Measurements from ENCODE around the gene GP9.
"Not testable (repeated sequence)": the region's sequence is repeated elsewhere in the genome, so short reads cannot be mapped to it uniquely, and the experiment has no call there.

GP9 gene

GRCh38 chr3:129052675-129053074, 7.9 kb upstream of the GP9 start:
- no peak for FAIRE-seq

GRCh38 chr3:129054605-129055104, 5.9 kb upstream of the GP9 start:
- no peak for FAIRE-seq

GRCh38 chr3:129056451-129057173, 4.0 kb upstream of the GP9 start:
- FAIRE-seq, result no peak

DNA sequence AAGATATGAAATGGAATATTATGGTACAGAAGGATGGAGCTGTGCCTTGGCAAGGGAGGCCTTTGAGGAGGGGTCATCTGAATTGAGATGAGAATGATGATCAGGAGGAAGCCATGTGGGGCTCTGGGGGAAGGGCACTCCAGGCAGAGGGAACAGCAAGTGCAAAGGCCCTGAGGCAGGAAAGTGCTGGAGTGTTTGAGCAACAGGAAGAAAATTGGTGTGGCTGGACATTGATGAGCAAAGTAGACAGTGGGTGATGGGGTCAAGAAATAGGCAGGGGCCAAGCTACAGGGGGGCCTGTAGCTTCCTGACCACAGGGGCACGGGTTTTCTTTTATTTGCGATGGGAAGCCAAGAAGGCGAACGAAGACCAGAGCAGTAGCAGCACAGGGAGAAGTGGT, 3.3 kb upstream of the GP9 start:
- no peak for FAIRE-seq

- FAIRE-seq, result no peak
These were observed 2.0 kb upstream of the GP9 start for GRCh38 chr3:129058441-129059200.

DNA sequence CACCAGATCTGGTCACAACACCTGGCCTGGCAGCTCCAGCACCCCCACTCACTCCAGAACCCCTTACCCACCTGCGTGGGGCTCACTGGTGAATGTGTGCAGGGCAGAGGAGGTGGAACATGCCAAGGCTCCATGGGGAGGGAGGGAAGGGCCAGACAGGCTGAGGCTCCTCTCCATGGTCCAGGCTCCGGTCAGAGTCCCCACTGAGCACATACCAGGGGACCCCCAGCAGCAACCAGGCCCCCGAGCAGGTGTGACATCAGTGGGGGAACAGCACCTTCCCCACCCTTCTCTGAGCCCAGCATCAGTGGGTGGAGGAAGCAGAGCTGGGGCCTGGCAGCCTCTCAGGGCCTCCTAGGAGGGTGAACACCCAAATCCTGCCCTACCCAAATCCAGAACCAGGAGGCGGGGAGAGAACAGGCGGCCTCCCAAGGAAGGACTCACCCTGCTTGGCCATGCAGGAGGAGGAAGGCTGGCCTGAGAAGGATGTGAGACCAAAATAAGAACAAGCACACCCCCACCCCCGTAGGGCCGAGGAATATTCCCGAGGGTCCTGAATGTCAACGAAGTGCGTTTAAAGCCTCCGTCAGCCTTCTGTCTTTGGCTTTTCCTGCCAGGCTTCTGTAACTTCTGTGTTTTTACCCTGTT, 1.1 kb upstream of the GP9 start:
- FAIRE-seq, result no peak

DNA sequence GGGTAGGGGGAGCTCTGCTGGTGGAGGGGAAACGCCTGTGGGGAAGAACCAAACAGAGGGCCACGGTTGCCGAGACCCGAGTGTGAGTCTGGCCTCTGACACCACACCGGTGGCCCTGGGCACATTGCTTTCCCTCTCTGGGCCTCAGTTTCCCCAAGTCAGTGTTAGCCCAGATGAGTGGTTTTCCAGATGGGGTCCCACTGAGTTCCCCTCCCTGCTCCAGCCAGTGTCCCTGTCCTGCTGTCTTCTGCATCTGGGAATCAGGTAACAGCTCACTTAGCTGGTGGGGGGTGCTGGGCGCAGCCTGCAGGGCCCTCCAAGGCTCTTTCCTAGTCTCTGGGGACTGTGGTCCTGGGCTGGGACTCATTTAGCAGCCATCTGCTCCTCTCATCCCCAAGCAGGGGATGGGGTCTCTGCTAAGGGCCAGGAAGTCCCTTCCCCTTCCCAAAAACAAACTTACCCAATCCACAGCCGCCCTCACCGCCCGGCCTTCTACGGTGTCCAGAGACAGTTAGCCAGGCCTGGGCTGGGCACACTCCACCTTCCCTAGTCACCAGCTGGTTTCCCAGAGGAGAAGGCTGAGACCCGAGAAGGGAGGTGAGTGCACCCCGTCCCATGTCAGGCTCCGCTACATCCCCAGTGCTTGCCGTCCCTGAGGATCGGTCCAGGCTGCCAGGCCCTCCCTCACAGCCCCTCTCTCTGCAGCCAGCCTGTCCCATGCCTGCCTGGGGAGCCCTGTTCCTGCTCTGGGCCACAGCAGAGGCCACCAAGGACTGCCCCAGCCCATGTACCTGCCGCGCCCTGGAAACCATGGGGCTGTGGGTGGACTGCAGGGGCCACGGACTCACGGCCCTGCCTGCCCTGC, 676 bp downstream of the GP9 start:
- FAIRE-seq, result no peak

DNA sequence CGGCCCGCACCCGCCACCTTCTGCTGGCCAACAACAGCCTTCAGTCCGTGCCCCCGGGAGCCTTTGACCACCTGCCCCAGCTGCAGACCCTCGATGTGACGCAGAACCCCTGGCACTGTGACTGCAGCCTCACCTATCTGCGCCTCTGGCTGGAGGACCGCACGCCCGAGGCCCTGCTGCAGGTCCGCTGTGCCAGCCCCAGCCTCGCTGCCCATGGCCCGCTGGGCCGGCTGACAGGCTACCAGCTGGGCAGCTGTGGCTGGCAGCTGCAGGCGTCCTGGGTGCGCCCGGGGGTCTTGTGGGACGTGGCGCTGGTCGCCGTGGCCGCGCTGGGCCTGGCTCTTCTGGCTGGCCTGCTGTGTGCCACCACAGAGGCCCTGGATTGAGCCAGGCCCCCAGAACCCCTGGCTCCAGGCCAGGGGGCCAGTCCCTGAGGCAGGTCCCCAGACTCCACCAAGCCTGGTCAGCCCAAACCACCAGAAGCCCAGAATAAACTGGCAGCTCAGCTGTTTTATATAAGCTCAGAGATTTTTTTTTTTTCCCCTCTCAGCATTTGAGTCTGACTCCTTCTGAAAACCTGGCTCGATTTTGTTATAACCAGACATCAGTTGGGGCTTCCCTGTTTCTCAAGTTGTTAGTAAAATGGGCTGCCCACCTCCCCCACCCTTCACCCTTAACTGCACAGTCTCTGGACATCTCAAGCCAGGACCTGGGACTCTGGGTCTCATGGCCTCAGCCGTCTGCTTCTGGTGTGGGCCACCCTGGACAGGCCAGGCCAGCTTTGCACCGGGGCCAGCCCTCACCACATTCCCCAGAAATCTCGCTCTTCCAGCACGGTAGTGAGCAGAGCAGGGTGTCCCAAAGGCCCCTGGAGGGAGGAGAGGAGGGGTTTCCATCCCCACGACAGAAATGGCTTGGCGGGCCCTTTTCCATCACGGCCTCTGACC, 1.6 kb downstream of the GP9 start:
- no peak for FAIRE-seq

GRCh38 chr3:129063091-129063640, 2.6 kb downstream of the GP9 start:
- no peak for FAIRE-seq

DNA sequence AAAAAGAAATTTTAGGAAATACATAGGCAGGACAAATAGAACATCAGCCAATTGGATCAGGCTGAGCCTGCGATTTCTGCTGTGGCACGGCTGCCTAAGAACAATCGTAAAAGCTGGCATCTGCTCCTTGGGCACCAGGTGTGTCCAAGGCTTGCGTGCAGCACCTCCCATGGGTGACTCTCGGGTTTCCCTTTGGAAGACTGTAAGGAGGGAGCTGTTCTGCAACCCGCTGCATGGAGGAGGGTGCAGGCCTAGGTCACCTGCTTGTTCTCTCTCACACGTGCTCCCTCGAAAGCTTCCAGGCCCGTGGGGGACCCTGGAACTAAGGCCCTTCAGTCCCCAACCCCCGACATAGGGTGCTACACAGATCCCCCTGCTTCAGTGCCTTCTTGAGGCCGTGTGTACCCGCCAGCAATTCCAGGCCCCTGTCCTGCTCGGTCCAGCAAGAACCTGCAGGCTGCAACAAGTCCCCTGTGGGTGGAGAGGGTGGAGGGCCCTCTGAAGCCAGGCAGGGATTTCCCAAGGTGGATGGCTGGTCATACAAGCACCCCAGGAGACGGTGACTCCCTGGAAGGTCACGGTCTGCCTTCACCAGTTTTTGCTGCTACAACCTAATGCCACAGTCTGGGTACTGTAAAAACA, 3.4 kb downstream of the GP9 start:
- no peak for FAIRE-seq

- FAIRE-seq, result no peak
These were observed 4.6 kb downstream of the GP9 start for GRCh38 chr3:129065016-129065719.

GRCh38 chr3:129065720-129066073, 5.1 kb downstream of the GP9 start:
- no peak for FAIRE-seq

DNA sequence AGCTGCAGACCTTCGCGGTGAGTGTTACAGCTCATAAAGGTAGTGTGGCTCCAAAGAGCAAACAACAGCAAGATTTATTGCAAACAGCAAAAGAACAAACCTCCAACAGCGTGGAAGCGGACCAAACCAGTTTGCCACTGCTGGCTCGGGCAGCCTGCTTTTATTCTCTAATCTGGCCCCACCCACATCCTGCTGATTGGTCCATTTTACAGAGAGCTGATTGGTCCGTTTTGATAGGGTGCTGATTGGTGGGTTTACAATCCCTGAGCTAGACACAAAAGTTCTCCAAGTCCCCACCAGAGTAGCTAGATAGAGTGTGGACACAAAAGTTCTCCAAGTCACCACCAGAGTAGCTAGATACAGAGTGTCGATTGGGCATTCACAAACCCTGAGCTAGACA, 7.1 kb downstream of the GP9 start:
- not testable (repeated sequence) for FAIRE-seq

DNA sequence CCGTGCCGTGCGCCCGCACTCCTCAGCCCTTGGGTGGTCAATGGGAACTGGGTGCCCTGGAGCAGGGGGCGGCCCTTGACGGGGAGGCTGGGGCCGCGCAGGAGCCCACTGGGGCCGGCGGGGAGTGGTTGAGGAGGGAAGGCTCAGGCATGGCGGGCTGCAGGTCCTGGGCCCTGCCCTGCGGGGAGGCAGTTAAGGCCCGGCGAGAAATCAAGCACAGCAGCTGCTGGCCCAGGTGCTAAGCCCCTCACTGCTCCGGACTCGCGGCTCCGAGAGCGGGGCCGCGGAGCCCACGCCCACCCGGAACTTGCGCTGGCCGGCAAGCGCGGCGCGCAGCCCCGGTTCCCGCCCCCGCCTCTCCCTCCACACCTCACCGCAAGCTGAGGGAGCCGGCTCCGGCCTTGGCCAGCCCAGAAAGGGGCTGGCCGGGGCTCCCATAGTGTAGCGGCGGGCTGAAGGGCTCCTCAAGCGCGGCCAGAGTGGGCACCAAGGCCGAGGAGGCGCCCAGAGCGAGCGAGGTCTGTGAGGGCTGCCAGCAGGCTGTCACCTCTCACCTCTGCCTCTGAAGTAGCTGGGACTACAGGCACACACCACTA, 7.8 kb downstream of the GP9 start:
- FAIRE-seq, result no peak

DNA sequence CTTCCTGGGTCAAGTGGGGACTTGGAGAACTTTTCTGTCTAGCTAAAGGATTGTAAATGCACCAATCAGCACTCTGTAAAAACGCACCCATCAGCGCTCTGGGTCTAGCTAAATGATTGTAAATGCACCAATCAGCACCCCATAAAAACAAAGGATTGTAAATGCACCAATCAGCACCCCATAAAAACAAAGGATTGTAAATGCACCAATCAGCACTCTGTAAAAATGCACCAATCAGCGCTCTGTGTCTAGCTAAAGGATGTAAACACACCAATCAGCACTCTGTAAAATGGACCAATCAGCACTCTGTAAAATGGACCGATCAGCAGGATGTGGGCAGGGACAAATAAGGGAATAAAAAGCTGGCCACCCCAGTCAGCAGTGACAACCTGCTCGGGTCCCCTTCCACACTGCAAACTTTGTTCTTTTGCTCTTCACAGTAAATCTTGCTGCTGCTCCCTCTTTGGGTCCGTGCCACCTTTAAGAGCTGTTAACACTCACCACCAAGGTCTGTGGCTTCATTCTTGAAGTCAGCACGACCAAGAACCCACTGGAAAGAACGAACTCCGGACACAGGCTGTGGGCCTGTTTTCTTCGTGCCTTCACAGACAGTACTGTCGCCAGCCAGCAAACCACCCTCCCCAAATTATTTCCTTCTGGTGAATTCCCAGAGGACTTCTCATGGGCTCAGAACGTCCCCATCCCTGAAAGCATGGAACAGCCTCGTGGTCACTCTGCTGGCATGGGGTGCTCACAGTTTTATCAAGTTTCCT, 8.9 kb downstream of the GP9 start:
- not testable (repeated sequence) for FAIRE-seq

DNA sequence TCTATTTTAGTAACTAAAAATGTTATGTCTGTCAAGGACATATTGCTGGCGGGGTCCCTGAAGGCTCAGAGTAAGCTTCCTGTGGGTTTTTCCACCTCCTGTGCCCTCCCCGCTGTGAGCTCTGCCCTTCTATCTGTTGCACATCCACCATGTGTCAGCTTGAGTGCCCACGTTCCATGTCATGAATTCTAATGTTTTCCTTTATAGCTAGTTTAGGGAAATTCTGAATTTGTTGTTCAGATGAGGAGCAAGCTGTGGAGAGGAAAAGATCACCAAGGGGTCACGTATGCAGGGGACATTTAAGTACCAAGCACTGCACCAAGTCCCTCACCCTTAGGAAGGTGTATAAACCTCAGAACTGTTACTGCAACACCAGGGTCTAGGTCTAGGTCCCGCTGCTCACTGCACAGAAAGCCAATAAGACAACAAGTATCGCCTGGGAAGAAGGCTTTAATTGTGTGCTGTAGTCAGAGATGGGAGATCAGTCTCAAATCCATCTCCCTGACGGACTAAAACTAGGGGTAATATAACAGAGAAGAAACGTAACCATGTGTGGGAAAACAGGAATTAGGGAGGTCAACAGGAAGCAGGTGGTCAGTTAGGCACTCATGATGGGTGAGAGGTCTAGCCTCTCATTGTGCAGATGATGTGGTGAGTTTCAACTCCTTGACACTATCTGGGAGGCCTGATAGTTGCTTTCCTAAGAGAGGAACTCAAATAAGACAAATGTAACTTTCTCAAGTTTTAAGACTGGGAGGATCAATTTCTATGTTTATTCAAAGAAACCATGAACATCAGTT, 9.7 kb downstream of the GP9 start:
- FAIRE-seq, result no peak

- no peak for FAIRE-seq
These were observed 16.6 kb downstream of the GP9 start for GRCh38 chr3:129077222-129077621.

DNA sequence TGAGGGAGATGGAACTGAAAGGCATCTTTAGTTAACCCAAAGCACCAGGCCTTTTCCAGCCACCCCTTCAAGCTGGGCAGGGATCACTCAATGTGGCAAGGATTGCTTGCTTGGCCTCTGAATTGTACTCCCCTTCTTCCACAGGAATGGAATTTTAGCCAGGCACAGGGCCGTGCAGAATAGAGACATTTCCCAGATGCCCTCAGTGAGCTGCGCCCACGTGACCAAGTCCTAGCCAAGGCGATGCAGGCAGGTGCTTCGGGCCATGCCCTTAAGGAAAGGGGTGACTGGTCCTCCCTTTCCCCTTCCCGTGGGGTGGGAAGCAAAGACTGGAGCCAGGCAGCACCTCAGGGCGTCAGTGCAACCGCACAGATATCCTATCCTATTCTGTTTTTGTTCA, 17.9 kb downstream of the GP9 start:
- no peak for FAIRE-seq
